ENCODE results near the gene DHRS7B.
"Not testable (repeated sequence)": the region's sequence is repeated elsewhere in the genome, so short reads cannot be mapped to it uniquely, and the experiment has no call there.

DHRS7B gene

GRCh38 chr17:21108651-21109050 lies 18.1 kb upstream of the DHRS7B start:
- DNase-seq (ENCODE audit: low spot score): no peak

DNA sequence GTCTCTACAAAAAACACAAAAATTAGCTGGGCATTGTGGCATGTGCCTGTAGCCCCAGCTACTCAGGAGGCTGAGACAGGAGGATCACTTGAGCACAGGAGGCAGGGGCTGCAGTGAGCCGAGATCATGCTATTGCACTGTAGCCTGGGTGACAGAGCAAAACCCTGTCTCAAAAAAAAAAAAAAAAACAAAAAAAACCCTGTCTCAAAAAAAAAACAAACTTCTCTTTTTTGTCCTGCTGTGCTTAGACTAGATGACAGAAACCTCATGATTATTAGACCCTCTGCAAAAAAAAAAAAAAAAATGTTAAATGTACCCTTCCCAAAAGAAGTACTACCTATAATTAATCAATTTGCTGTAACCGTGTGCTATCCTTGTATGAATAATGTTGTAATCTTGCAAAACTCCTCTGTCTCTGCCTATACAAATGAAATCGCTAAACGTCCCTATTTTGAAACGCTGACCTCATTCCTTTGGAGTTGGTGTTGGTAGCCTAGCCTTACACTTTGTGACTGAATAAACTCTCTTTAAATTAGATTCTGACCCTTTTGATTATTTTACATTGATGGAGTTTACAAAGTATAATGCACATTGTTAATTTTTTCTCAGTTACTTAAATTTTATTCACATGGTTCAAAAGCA lies 13.6 kb upstream of the DHRS7B start:
- DNase-seq (ENCODE audit: low spot score): no peak

- DNase-seq (ENCODE audit: low spot score): no peak
Observed at GRCh38 chr17:21113716-21114115, 13.0 kb upstream of the DHRS7B start.

- DNase-seq (ENCODE audit: low spot score): not testable (repeated sequence)
Observed at GRCh38 chr17:21114791-21115190, 12.0 kb upstream of the DHRS7B start.

GRCh38 chr17:21119247-21119918 lies 7.4 kb upstream of the DHRS7B start:
- peak; percentile 61 for DNase-seq (ENCODE audit: low spot score)

- DNase-seq (ENCODE audit: low spot score): no peak
Observed at GRCh38 chr17:21119919-21120249, 6.9 kb upstream of the DHRS7B start.

GRCh38 chr17:21124086-21124485 lies 2.7 kb upstream of the DHRS7B start:
- no peak for DNase-seq (ENCODE audit: low spot score)

DNA sequence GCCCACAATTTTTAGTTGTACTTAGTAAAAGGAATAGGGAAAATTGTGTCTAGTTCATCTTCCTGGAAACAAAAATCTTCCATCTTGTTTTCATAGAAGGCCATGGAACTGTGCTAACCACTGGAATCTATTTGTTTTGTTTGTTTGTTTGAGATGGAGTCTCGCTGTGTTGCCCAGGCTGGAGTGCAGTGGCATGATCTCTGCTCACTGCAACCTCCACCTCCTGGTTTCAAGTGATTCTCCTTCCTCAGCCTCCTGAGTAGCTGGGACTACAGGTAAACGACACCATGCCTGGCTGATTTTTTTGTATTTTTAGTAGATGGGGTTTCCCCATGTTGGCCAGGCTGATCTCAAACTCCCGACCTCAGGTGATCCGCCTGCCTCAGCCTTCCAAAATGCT lies 2.2 kb upstream of the DHRS7B start:
- DNase-seq (ENCODE audit: low spot score): not testable (repeated sequence)

DNA sequence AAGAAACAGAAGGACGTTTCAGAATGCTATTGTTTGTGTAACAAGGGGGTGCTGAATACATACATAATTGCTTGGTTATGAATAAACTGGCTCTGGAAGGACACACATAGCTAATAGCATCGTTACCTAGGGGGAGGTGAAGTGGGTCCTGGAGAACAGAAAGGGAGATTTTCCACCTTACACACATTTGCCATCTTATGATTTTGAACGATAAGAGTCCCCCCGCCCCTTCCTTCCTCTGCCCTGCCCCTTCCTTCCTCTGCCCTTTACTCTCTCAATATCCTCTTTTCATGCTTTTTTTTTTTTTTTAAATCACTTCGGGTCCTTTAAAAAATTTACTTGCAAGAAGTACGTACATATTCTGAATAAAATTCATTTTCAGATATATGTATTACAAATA lies 902 bp upstream of the DHRS7B start:
- DNase-seq (ENCODE audit: low spot score): no peak

GRCh38 chr17:21127509-21128077 lies 829 bp downstream of the DHRS7B start:
- no peak for DNase-seq (ENCODE audit: low spot score)

GRCh38 chr17:21129023-21129681 lies 2.4 kb downstream of the DHRS7B start:
- no peak for DNase-seq (ENCODE audit: low spot score)

GRCh38 chr17:21131137-21131536 lies 4.4 kb downstream of the DHRS7B start:
- no peak for DNase-seq (ENCODE audit: low spot score)

DNA sequence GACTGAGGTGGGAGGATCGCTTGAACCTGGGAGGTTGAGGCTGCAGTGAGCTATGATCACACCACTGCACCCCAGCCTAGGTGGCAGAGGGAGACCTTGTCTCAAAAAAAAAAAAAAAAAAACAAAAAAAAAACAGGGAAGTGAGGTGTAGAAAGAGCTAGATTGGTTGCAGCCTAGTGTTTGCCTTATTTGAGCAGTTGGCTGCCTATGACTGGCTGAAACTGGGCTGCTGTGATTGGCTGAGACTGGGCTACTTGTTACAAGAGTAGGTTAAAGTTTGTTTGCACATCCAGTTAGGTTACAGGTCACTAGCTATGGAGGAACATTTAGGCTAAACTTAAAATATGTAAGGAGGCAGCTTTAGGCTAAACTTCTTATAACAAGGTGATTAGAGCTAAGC lies 5.7 kb downstream of the DHRS7B start:
- DNase-seq (ENCODE audit: low spot score): no peak

- DNase-seq (ENCODE audit: low spot score): no peak
Observed at GRCh38 chr17:21134559-21134958, 7.8 kb downstream of the DHRS7B start.

DNA sequence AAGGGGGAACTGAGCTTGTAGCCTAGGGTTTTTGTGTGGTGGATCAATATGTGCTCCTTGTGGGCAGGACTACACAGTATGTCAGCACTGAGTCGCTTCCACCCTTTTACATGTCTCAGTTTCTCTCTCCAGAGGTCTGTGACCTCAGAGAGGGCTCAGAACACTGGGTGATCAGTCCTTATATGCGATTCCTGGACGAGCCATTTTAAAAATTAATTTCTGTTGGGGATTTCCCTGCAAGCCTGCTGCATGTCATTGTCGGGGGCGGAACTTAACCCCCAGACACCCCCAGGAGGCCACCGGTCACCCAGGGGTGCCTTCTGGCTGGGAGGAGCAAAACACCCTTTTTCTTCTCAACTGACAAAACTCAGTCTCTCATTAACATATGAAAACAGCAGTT lies 14.1 kb downstream of the DHRS7B start:
- DNase-seq (ENCODE audit: low spot score): no peak

GRCh38 chr17:21141331-21141730 lies 14.6 kb downstream of the DHRS7B start:
- DNase-seq (ENCODE audit: low spot score): no peak

- peak; percentile 59 for DNase-seq (ENCODE audit: low spot score)
Observed at GRCh38 chr17:21142065-21142464, 15.3 kb downstream of the DHRS7B start.

GRCh38 chr17:21143695-21144094 lies 16.9 kb downstream of the DHRS7B start:
- DNase-seq (ENCODE audit: low spot score): no peak

DNA sequence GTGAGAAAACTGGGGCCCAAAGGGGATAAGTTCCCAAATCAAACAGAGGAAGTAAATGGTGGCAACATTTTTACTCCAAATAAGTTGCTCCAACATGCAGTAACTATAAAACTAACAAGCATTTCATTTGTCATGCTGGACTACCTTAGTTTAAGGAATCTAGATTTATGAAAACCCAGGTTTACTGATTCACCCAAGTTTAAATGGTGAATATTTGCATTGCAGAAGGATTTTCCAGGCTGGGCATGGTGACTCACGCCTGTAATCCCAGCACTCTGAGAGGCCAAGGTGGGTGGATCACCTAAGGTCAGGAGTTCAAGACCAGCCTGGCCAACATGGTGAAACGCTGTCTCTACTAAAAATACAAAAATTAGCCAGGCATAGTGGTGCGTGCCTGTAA lies 17.5 kb downstream of the DHRS7B start:
- not testable (repeated sequence) for DNase-seq (ENCODE audit: low spot score)

- DNase-seq (ENCODE audit: low spot score): no peak
Observed at GRCh38 chr17:21146362-21147015, 19.7 kb downstream of the DHRS7B start.

DNA sequence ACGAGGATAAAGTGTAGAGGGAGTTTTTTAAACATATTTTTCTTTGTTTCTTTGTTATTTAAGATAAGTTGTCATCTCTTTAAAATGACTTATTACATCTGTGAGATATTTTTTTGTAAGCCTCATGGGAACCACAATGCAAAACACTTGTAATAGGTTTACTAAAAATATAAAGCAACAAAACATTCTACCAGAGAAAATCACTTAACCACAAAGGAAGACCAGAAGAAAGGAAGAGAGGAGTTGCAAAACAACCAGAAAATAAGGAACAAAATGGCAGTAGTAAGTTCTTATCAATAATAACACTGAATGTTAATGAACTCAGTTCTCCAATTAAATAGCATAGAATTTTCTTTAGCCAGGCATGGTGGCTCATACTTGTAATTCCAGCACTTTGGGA lies 22.9 kb downstream of the DHRS7B start:
- DNase-seq (ENCODE audit: low spot score): no peak

- DNase-seq (ENCODE audit: low spot score): no peak
Observed at GRCh38 chr17:21152731-21153130, 26.0 kb downstream of the DHRS7B start.

All from SK-N-DZ (cell line).